VCaP (cell line): ENCODE results near the gene ACER1.

Experiments used
- H3K27ac ChIP-seq: fragments of 450-650 bp; 2 replicates; pipeline ENCODE4 v1.5.1; 2017
- TF ChIP-seq, protein P1 (sequence below): fragments of 450-650 bp; conservative IDR thresholded peaks from 2 replicates; pipeline ENCODE4 v1.5.1; 2017; ENCODE audit warnings: mild to moderate bottlenecking, moderate library complexity

Gene ACER1

GRCh38 chr19:6272913-6273600 lies 60.4 kb downstream of the ACER1 start:
- peak overlapping the region; percentile 86 for H3K27ac ChIP-seq
- TF ChIP-seq, protein P1, sequence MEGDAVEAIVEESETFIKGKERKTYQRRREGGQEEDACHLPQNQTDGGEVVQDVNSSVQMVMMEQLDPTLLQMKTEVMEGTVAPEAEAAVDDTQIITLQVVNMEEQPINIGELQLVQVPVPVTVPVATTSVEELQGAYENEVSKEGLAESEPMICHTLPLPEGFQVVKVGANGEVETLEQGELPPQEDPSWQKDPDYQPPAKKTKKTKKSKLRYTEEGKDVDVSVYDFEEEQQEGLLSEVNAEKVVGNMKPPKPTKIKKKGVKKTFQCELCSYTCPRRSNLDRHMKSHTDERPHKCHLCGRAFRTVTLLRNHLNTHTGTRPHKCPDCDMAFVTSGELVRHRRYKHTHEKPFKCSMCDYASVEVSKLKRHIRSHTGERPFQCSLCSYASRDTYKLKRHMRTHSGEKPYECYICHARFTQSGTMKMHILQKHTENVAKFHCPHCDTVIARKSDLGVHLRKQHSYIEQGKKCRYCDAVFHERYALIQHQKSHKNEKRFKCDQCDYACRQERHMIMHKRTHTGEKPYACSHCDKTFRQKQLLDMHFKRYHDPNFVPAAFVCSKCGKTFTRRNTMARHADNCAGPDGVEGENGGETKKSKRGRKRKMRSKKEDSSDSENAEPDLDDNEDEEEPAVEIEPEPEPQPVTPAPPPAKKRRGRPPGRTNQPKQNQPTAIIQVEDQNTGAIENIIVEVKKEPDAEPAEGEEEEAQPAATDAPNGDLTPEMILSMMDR: no peak

- H3K27ac ChIP-seq: peak overlapping the region; percentile 86
- TF ChIP-seq, protein P1: no peak
Measured at GRCh38 chr19:6272411-6272791, 61.0 kb downstream of the ACER1 start.

DNA sequence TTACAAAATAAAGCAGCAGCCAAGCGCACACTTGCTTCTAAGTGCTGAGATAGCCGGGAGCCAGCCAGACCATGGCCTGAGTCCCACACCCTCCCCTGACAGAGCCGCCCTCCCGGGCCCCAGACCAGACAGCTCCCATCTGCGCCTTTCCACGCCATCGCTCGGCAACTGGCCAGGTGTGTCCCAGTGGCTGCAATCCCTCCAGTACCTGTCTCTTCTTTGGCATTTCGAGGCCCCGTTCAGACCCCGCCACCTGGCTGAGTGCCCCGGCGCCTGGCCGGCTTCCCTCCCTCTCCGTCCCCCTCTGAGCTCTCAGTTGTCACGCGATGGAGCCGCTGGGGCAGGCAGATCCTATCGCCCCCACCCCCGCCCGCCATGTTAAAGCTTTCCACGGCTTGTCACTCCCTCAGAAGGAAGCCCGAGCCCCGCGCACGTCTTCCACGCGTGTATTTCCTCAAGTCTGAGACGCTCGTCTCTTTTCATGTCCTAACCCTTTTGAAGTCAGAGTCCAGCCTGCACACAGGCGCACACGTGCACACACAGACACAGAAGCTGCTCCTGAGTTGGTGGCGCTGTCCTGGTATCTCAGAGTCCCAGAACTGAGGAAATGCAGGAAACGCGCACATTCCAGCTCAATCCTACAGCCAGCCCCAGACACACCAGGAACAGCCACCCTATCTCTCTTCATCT lies 61.5 kb downstream of the ACER1 start:
- TF ChIP-seq, protein P1: no peak
- peak overlapping the region; percentile 86; the same call in 1 of the 2 replicates for H3K27ac ChIP-seq

- H3K27ac ChIP-seq: peak overlapping the region; percentile 86; the same call in 1 of the 2 replicates
- TF ChIP-seq, protein P1: no peak
Measured at GRCh38 chr19:6271251-6271650, 62.2 kb downstream of the ACER1 start.

DNA sequence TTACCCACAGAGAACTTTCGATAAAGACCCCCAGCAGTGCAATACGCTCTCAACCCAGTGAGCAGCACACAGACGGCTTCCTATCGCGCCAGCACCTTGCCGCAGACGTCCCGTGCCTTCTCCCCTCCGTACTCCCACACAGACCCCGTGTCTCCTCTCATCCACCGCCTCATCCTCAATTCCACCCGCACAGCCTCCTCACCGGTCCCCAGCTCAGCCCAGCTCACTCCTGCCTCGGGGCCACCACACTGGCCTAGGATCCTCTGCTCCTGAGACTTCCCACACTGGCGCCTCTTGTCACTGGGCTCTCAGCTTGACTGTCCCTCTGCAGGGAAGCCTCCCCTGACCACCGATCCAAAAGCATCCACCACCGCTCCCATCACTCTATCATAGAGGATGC lies 62.6 kb downstream of the ACER1 start:
- H3K27ac ChIP-seq: no peak overlapping the region

GRCh38 chr19:6270076-6270745 lies 63.2 kb downstream of the ACER1 start:
- TF ChIP-seq, protein P1: no peak

More for the DNA sequence above, 62.6 kb downstream of the ACER1 start:
- TF ChIP-seq, protein P1: no peak

DNA sequence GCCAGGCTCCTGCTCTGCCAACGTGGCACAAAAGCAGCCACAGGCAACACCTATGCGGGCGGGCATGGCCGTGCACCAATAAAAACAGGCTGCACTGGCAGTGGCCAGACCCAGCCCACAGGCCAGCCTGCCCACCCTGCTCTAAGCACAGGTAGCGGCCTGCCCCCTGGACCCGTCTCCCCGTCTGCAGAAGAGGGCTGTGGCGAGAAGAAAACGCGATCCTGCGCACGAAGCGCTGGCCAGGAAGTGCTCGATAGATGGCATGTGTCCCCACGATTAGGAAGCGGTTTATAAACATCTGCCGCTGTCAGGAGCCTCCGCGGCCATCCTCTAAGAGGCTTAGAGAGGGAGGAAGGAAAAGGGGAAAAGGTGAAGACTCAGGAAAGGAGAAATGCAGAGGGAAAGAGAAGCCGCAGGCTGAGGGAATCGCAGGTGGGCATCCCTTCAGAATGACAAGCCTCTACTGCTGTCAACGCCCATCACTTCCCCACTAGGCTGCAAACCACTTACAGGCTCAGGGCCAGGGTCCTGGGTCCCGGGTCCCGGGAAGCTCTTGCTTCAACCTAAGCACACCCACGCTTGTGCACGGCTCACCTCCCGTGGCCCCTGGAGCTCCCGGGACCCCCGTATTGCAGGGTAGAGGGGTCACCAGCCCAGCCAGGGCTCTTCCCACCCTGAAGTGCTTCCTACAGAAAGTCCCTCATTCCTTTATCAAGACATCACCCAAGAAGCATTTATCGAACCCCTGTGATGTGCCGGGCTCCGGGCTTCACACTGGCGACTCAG lies 64.1 kb downstream of the ACER1 start:
- no peak overlapping the region for H3K27ac ChIP-seq
- TF ChIP-seq, protein P1: no peak

More at GRCh38 chr19:6270076-6270745, 63.2 kb downstream of the ACER1 start:
- H3K27ac ChIP-seq: no peak overlapping the region
